HG02642 (cell line): ENCODE measurements around the gene LRP10.
"Not testable (repeated sequence)": the region's sequence is repeated elsewhere in the genome, so short reads cannot be mapped to it uniquely, and the experiment has no call there.

Experiments
- ATAC-seq: cut with Tn5 transposase; IDR thresholded peaks from one replicate; pipeline ENCODE4 v1.9.1; 2021; ENCODE audit warnings: mild to moderate bottlenecking; ENCODE audit not compliant: unreplicated experiment, poor library complexity

The LRP10 gene

DNA sequence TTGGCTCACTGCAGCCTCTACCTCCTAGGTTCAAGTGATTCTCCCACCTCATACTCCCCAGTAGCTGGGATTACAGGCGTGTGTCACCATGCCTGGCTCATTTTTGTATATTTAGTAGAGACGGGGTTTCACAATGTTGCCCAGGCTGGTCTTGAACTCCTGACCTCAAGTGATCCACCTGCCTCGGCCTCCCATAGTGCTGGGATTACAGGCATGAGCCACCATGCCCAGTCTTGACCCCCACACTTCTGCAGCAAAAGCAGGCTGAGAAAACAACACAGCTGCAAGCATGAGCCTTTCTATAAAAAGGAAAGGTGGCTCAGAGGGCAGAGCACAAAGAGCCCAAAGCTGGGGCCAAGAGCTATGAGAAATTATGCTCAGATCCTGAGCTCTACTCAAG is 11.2 kb upstream of the LRP10 start:
- ATAC-seq = not testable (repeated sequence)

DNA sequence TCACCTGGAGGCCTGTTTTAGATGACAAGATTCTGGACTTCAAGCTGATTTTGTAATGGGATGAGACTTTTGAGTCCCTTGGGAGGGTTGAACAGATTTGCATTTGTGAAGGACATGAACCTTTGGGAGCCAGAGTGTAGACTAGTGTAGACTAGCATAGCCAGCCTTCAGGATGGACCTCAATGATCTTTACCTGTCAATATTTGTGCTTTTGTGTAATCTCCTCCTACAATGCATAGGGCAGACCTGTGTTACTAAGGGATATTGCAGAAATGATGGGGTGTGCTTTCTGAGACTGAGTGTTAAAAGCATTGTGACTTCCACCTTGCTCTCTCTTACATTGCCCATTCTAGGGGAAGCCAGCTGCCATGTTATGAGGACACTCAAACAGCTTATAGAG is 9.9 kb upstream of the LRP10 start:
- ATAC-seq = no peak

- ATAC-seq = no peak
Observed at GRCh38 chr14:22864979-22865378, 6.6 kb upstream of the LRP10 start.

DNA sequence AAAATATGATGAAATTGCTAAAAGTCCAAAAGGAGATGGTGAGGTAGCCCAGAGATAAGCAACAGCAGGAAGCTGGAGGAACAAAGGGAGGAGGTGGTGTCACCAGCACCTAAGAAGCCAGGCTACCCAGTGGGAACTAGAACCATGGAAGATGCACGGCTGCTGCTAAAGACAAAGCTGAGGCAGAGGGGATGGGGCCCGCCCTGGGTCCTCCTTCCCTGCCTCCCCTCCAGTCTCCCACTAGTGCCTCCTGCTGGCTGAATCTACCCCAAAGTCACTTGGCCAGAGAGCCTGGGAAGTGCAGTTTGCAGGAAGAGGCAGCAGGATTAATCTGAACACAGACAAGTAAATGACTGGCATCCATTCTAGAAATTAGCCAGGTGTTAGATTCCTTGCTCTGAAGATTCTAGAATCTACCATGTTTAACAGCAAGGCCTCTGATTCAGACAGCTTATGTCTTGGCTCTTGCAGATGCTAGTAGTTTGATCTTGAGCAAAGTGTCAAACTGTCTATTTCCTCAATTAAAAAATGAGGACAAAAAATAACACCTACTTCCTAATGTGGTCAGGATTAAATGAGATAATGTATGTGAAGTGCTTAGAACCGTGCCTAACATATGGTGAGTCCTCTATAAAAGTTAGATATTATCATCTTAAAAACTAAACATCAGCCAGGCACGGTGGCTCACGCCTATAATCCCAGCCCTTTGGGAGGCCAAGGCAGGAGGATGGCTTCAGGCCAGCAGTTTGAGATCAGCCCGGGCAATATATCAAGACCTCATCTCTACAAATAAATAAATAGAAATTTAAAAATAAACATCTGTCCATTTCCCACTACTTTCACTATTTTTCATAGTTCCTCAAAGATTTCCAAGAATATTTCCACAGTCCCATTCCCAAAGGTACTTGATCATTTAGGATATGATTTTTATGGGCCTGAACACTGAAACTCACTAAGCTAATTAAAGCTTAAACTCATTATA is 5.8 kb upstream of the LRP10 start:
- ATAC-seq = no peak

GRCh38 chr14:22866874-22867273 is 4.7 kb upstream of the LRP10 start:
- no peak for ATAC-seq

- peak; percentile 22 for ATAC-seq
Observed at GRCh38 chr14:22870811-22871223, 723 bp upstream of the LRP10 start.

DNA sequence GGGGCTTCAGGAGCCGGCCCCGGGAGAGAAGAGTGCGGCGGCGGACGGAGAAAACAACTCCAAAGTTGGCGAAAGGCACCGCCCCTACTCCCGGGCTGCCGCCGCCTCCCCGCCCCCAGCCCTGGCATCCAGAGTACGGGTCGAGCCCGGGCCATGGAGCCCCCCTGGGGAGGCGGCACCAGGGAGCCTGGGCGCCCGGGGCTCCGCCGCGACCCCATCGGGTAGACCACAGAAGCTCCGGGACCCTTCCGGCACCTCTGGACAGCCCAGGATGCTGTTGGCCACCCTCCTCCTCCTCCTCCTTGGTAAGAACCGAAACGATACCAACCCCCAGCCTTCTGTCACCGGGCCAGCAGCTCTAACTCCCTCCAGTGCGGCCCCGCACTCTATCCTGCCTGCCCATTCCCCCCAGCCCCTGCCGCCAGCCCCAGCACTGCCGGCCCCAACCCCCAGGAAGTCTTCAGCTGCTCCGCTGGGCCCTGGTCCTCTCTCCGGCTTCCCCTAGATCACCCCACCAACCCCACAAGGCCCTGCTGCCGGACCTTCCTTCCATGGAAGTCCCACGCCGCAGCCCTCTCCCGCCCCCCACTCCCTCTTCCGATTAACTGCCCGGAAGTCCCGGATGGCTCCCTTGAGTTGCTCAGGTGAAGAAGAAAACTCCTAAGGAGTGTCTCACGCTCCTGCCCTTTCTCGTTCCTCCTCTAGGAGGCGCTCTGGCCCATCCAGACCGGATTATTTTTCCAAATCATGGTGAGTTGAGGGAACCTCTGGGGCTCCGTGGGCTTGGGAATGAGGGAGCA is 693 bp downstream of the LRP10 start:
- ATAC-seq = peak; percentile 26

GRCh38 chr14:22872833-22873520 is 1.4 kb downstream of the LRP10 start:
- no peak for ATAC-seq

- no peak for ATAC-seq
Observed at GRCh38 chr14:22875003-22875747, 3.6 kb downstream of the LRP10 start.

DNA sequence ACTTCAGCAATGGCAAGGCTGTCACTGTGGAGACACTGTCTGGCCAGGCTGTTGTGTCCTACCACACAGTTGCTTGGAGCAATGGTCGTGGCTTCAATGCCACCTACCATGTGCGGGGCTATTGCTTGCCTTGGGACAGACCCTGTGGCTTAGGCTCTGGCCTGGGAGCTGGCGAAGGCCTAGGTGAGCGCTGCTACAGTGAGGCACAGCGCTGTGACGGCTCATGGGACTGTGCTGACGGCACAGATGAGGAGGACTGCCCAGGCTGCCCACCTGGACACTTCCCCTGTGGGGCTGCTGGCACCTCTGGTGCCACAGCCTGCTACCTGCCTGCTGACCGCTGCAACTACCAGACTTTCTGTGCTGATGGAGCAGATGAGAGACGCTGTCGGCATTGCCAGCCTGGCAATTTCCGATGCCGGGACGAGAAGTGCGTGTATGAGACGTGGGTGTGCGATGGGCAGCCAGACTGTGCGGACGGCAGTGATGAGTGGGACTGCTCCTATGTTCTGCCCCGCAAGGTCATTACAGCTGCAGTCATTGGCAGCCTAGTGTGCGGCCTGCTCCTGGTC is 4.3 kb downstream of the LRP10 start:
- no peak for ATAC-seq

DNA sequence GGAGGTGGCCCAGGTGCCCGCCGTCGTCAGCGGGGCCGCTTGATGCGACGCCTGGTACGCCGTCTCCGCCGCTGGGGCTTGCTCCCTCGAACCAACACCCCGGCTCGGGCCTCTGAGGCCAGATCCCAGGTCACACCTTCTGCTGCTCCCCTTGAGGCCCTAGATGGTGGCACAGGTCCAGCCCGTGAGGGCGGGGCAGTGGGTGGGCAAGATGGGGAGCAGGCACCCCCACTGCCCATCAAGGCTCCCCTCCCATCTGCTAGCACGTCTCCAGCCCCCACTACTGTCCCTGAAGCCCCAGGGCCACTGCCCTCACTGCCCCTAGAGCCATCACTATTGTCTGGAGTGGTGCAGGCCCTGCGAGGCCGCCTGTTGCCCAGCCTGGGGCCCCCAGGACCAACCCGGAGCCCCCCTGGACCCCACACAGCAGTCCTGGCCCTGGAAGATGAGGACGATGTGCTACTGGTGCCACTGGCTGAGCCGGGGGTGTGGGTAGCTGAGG is 5.5 kb downstream of the LRP10 start:
- no peak for ATAC-seq

DNA sequence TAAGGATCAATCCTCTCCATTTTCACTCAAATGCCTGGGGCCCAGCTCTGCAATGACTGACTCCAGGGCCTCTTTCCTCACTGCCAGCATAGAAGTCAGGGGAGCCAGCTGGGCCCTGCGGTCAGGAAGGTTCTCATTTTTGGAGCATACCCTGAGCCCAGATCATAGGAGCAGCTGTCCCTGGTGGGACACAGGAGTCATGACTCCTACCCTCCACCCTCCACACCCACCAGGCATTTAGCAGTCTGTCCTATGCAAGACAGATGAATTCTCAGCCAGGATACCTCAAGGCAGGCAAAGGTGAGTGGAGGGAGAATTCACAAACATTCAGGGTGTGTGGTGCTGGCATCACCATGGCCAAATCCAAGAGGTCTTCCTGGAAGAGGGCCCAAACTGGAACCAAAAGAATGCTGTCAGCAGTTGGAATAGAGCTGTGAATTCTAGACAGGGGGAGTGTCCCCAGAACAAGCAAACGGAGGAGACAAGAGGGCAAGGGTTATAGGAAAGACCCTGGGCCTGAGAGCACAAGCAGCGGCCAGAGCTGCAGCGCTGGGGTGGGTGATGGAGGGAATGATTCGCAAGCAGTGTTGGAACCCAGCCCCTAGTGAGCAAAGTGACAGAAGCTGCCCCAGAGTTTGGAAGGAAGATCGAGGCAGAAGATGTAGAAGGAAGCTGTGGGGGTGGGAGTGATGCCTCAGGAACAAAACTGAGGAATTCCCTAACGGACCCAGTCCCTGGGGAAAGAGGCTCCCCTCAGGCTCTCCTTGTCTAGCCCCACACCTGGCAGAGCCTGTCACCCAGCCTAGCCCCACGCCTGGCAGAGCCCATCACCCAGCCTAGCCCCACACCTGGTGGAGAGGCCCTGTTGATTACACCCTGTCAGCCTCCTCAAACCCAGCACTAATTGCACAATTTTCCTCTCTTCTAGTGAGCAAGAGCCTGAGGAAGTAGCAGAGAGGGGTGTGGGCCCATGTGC is 7.0 kb downstream of the LRP10 start:
- ATAC-seq = no peak

GRCh38 chr14:22882064-22882463 is 10.5 kb downstream of the LRP10 start:
- ATAC-seq = no peak

DNA sequence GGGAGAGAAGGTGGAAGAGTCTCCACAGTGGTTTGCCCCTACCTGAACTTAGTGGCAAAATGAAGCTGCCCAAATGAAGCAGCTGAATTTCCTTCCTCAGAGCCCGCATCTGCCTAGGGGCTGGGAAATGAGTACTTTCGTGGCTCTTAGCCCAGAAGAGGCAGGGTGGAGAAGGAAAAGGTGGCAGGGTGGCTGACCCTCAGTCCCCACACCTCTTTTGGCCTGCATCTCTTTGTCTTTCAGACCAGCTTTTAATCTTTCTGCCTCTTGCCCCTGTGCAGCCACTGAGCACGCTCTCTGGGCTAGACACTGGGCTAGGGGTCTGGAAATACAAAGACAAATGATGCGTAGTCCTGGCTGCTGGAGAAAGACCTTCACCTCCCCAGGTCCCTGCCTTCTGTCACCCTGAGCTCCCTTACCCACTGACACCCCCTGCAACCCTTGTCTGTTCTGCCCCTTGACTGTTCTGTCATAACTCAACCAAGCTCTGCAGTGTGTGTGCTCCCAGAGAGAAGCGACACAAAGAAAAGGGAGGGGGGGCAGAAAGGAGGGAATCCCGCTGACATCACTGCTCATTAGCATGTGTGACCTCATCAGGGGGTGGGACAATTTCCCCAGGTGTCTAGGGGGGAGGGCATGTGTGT is 11.1 kb downstream of the LRP10 start:
- no peak for ATAC-seq

- ATAC-seq = no peak
Observed at GRCh38 chr14:22883173-22883976, 11.8 kb downstream of the LRP10 start, which contains the start of gene REM2. Gene REM2 (plus strand): TSS chr14:22883222. CDS start chr14:22883288, 66 bp downstream.

DNA sequence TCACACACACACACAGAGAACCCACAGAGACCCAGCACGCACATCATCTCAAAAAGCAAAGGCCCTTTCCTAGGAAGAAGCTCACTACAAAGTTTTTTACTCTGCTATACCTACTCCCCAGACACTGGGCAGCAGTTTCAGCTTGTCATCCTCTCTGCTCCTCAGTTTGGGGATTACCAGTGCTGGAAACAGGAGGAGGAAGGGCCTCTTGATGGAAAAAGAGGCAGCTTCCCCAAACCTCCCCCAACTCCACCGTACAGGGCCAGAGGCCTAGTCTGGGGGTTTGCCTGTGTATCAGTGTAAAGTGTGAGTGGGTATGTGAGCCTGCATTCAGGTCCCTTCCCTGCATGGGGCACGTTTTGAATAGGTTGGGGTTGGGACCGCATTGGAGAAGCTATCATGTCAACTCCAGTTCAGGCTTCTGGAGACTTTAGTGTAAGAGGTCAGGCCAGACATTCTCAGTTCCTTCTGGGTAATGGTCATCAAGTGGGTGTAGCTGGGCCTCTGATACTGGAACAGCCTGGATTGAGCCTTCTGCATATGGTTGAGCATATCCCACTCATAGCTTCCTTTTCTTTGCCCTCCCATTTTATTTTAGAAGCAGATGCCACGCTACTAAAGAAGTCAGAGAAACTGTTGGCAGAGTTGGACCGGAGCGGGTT is 12.7 kb downstream of the LRP10 start:
- no peak for ATAC-seq
